CD4-positive, alpha-beta T cell treated with Interleukin-4 for 4 hours (primary cell): ENCODE measurements around the gene ITPK1.

Experiments
- DNase-seq: peaks from one replicate; pipeline ENCODE4 v3.0.0-alpha.2; 2020

Gene ITPK1

DNA sequence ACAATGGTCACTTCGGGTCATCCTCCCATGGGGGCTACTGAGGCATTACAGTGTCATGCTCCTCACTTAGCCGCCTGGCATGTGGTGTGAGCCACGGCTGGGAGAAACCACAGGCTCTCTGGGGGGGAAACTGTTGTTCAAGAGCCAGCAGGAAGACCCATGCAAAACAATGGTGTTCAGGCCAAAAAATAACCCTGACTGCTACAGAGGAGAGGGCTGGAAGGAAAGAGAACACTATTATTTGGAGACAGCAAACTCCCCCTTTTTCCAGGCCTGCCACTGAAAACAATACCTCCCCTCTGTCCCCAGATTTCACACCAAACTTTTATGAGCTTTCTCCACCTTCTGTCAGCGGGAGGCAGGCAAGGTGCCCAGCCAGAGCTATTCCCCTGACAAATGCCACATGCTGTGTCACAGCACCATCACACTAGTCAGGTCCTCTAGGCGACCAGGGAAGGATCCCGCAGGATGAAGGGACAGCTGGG, 109.1 kb downstream of the ITPK1 start:
- no peak for DNase-seq

DNA sequence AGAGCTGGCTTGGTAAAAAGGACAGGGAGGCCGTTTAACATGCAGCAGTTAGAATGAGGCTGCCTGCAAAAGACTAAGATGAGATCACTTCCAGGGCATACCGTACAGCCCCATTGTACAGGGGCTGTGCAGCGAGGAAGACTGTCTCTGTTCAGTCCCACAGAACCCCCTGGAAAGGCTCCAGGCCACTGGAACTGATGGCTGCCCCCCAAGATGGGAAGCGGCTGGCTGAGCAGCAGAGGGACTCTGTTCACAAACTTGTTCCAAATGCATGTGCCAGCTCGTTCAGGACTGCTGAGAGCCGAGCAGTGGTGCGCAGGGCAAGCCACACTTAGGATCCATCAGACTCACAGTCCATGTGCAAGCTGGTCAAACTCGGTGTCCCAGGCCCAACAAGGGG, 109.9 kb downstream of the ITPK1 start:
- no peak for DNase-seq

DNA sequence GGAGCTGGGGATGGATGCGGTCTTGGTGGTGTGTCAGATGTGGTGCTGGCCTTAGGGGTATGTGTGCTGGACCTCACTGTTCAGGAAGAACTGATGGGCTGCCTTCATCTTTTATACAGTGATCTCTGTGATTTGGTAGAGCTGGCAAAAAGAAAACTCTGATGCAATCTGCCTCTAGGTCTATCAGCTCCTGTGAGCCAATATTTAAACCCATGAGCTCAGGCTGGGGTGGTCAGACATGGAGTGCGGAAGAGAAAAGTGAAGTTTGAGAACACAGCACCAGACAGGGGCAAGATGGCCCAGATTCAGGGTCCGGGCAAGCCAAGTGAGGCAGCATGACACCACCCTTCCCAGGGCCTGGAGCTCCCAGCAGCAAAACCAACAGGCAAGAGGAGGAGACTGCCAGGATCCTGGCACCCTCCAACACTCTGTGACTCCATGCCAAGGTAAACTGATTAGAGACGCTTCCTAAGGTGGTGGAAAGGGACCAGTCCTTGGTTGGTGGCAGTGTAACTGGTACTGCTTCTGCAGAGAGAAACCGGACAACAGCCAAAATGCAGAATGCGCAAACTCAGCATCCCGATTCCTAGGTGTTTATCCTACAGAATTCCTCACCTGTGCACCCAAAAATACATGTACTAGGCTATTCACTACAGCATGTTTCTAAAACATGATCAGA, 110.5 kb downstream of the ITPK1 start:
- no peak for DNase-seq

DNA sequence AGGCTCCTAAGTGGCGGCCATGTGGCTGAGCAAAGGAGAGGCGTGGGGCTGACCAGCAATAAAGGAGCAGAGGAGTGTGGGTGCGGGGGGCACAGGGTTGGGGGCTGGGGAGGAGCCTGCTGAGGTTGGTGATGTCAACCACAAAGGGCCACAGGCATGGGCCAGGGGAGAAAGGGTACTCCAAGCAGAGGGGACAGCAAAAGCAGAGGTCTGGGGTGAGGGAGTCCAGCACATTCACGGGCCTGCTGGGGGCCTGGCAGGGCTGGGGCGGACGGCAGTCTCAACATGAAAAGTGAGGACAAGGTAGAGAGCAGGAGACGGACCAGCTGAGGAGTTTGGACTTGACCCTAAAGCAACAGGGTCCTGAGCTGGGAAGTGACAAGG, 111.0 kb downstream of the ITPK1 start:
- no peak for DNase-seq

DNA sequence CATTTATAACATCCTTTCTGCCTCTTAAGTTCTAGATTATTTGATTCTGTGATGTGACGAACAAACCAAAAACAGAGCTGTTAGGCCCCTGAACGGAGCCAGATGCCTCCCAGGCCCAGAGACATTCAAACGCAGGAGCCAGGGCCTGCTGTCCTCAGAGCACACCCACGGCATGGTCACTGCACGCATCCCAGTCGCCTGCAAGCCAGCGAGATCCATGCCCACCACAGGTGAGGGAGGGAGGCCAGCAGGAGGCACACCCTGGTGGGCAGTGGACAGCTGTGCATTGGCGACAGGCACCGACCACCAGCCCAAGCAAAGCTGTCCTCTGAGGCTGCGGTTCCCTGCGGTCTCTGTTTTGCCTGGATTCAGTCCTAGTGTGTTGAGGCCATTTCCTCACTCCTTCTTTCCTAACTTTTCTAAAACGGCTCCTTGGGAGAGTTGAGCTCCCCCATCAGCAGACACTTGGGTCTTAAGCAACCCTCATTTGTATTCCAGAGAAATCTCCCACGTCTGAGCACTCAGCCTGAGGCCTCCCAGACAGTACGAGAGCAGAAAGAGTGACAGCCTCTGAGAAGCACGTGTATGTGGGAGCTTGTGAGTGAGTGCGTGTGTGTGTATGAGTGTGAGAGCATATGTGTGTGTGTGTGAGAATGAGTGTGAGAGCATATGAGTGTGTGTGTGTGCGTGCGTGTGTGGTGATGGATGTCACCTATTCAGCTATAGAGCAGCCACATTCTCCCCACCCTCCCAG, 111.6 kb downstream of the ITPK1 start:
- no peak for DNase-seq

DNA sequence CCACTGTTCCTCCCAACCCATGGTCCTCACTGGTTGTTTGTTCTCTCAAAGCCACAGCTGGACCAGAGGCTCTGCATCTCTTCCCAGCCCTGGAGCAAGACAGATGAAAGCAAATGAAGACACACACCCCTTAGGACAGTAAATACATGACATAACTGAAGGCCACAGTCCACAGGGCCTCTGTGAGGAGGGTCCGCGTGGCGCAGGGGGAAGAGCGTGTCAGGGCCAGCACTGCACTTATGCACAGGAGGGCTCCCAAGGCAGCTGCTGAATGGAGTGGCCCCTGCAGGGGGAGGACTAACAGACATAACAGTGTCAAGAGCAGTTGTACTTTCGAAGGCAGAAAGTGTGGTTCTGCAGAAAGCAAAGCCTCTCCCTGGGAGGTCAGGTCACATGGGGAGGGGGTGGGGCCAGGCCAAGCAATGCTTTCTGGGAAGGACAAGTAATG, 112.8 kb downstream of the ITPK1 start:
- no peak for DNase-seq

DNA sequence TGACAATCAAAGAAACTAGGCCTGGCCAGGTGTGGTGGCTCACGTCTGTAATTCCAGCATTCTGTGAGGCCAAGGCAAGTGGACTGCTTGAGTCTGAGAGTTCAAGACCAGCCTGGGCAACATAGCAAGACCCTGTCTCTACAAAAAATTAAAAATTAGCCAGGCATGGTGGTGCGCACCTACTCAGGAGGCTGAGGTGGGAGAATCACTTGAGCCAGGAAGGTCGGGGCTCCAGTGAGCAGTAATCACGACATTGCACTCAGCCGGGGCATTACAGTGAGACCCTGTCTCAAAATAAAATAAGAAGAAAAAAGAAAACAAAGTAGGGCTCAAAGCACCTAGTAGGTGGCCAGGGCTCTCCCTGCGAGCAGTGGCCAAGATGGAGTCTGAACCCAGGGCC, 113.7 kb downstream of the ITPK1 start:
- no peak for DNase-seq

DNA sequence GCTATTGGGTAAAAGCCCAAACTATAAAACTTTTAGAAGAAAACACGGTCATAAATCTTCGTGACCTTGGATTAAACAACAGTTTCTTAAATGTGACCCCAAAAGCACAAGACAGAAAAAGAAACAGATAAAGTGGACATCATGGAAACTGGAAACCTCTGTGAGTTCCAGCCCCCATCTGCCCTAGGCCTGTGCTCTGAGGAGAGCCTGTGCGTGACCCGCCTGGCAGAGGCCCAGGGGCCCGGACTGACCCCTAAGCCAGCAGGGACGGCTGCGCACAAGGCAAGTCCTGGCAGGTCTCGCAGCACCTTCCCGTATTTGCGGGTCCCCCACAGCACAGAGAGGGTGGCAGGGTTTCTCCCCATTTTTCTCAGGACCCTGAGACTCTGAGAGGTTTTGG, 116.8 kb downstream of the ITPK1 start:
- no peak for DNase-seq

DNA sequence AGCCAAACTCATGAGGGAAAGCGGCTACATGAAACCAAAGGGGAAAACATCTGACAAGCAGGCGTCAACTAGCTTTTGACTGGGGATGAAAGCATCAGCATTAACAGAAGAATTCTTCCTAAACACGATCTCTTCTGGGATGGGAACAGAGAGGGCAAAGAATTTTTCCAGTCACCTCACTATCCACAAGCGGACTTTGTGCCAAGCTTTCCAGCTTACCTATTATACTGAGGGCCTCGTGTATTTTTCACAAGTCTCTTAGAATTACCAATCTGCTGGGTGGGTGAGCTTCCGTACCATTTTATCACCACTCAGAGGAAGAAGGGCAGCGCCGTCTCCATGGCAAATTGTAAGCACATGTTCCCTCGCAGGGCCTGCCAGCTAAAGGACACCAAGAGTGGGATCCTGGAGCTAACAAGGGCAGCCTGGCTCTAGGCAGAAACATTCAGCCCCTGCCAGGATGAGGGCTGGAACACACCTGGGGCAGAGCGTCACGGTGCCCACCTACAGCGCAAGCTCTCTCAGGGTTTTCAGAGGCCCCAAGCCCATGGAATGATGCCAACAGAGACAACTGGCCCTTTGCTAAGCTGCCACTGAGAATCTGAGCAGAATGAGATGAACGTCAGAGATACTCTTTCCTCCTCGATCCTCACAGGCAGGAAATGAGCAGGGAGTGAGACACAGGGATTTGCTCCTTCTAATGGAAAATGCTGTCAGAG, 118.2 kb downstream of the ITPK1 start:
- no peak for DNase-seq

DNA sequence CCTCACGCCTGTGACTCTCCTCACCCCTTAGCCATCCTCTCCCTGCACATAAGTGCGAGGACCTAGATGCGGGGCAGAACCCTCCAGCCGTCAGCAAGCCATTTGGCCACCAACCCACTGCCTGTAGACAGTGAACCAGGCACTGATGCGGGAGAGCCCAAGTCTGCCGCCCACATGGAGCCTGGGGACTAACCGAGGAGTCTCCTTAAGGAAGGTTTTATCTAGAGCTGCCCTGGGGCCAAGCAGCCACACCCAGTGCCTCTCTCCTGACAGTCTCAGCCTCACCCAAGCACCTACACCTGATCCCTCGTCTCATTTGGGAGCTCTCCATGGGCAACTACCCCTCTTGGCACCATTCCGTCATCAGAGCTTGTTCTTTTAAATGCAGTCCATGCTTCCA, 120.1 kb downstream of the ITPK1 start:
- DNase-seq: no peak

DNA sequence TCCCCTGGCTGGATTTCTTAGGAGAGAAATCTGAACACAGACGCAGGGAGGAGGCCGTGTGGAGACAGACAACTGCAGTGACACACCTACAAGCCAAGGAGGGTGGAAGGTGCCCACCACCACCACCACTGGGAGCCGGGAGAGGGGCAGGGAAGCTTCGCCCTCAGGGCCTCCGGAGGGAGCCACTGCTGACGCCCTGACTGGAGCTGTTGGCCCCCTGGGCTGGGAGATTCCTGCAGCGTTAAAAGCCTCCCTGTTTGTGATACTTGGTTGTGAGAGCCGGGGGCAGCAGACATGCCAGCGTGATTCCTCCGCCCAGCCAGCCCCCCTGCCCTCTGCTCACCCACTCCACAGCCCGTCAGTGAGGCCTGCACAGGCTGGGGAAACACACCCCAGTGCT, 120.8 kb downstream of the ITPK1 start:
- DNase-seq: no peak

DNA sequence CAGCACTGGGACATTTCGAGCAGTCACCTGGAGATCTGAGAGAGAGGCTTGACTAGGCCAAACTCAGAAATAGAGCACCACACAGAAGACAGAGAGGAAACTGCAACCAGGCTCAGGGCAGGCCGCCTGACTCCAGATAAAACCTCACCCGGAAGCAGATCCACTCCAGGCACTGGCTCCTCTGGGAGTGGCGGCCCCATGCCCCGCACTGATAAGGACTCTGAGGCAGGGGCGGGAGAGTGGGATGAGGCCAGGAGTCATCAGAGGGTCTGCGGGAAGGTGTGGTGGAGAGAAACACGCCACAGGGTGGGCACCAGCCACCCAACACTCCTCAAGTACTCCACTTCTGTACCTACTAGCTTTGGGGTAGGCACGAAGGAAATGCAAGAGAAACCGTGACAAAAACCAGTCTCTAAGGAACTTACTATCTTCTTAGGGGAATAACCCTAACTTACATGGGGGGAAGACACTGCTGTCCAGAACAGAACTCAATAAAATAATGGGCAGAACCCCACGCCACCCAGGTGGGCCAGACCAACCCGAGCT, 121.5 kb downstream of the ITPK1 start:
- no peak for DNase-seq

DNA sequence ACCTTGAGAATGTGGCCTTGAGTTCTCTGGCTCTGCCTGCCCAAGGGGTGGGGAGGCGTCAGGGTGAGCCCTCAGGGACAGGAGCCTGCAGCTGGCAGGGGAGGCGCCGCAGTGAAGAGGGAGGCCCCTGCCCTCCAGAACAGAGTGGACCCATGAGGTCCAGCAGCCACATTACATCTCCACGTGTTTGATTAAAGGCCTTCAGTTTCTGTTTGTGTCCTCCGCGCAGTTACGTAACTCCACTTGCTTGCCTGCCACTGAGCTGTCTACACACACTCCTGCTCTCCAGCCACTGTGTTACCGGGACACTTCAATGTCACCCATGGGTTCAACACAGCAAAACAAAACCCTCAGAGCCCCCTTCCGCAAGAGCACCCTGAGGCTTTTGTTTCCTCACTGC, 122.4 kb downstream of the ITPK1 start:
- no peak for DNase-seq

DNA sequence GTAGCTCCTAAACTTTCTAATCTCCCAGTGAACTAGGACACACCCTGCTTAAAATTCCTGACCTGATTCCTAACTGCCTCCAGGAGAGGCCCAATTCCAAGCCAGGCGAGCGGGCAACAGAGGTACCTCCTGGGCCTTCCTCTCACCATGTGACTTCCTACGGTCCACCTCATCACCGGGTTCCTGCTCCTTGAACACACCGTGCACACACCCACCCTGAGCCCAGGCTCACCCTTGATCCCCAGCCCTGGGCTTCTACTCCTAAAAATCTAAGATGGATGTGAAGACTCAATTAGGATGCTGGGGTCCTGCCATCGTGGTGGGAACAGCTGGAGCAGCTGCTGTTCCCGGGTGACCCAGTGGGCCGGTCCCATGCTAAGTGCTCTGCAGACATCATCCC, 124.2 kb downstream of the ITPK1 start:
- no peak for DNase-seq

DNA sequence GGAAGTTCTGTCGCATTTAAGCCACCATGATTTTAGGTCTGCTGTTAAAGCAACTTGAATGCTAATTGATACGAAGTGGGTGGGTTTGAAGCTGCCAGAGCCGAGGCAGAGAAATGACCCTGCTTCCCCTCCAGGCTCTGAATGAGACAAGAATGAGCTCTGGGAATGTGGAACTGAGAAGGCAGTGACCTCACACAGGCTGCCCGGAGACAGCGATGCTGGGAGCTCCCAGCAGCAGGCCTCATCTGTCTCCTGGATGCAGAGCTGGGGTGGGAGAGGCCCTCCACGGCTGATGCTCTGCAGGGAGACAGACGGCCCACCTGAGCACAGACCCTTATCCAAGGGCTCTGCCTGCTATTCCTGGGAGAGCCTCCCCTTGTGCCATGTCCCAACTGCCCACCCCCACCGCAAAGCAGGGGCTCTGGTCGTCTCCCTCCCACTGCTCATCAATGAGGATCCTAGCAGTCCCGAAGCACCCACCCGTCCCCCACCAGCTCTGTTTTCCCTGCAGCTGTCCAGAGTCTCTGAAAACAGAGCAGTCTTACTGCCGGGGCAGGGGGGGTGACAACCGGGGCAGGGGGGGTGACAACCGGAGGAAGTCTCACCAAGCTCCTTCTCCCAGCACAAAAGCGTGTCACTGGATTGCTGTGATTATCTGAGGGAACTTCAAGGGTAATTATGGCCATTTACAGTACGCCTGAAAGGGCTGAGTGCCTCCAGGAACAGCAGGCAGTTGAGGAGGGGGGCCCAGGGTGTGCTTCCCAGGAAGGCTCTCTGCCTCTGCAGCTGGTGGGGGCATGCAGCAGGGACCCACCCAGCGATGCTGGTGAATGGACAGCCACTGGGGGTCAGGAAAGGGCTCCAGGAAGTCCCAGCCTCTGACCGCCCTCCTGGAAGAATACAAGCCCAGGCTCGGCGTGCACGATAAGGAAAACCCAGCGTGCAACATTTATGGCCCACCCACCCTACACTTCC, 125.0 kb downstream of the ITPK1 start:
- no peak for DNase-seq

DNA sequence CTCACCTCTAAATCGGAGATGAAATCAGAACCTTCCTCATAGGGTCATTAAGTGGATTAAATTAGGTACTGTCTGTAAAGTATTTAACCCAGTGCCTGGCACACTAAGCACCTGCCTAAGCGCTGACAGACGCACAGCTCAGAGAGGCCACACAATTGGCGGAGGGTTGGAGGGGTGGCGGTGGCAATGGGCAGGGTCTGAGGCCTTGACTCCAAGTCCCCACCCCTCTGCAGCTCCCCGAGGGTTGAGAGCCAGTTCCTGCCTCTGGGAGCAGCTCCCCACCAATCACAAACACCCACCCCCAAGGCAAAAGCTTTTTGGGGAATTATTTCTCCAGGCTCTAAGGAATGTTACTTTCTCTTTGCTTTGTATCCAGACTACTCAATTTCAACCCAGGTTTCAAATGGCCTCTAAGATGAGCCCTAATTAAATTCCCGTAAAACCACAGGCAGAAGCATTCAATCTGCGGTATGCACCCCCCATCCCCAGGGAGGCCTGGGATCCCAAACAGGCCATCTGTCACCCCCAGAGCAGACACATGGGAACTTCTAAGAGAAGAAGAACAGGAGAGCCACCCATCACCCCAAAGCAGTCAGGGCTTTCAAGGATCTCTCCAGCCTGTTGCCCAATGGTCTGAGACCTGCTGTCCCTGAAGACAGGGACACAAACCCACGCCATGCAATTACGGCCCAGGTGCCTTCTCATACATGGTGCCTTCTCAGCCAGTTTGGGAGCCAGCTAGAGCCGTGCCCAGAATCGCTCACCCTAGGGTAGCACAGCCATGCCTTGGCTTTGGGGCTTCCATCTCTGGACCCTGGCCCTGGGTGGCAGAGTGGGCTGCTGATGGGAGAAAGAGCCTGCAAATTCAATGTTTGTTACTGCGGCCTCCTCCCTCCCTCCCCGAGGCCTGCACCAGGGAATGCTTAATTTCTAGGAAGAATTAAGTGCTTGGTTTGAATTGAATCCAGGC, 126.7 kb downstream of the ITPK1 start:
- no peak for DNase-seq

DNA sequence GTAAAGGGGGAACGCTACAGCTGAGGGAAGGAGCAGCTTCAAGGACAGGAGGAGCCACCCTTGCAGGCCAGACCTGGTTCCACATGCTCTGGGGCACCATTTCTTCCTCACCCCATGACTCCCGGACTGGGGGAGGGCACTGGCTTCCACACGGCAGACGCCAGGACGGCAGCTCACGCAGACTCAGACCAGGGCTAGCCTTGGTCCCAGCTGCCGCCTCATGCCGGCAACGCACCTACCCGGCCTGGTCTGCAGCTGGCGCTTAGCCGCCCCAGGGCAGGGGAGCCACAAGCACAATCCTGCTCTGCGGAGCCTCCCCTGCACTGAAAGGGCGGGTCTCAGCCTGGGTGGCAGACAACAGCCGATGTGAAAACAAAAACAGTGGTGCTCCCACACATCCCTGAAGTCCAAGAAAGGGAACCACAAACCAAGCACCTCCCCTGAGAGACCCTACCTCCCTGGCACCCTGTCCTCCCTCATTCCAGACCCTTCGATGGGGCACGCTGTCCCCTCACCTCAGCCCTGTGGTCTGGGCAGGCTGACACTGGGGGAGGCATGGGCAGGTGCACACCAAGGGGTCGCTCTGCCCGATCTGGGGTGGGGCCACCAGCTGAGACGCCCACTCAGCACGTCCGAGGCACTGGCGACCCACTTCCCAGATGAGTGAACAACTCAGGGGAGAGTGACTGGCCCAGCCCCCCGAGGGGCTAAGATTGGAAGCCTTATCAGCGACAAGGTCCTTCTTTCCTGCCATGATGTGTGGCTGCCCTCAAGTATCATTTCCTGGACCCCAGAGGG, 127.8 kb downstream of the ITPK1 start:
- DNase-seq: no peak

DNA sequence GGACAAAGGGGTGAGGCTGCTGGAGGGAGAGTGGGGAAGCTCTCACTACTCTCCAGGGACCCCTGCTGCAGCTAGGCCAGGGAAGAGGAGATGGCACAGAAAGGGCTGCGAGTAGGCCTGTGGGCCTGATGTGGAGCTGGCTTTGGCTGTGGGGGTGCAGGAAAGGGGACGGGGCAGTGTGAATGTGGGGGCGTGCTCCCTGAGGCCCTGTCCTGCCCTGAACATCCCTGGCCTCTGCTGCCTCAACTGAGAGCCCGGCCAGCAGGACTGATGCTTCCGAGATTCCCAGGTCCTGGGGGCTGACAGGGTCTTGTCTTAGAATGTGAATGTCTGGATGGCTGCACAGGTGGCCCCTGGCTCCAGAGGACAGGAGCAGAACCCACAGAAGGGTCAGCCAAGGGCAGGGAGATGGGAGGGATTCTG, 128.6 kb downstream of the ITPK1 start:
- DNase-seq: no peak

DNA sequence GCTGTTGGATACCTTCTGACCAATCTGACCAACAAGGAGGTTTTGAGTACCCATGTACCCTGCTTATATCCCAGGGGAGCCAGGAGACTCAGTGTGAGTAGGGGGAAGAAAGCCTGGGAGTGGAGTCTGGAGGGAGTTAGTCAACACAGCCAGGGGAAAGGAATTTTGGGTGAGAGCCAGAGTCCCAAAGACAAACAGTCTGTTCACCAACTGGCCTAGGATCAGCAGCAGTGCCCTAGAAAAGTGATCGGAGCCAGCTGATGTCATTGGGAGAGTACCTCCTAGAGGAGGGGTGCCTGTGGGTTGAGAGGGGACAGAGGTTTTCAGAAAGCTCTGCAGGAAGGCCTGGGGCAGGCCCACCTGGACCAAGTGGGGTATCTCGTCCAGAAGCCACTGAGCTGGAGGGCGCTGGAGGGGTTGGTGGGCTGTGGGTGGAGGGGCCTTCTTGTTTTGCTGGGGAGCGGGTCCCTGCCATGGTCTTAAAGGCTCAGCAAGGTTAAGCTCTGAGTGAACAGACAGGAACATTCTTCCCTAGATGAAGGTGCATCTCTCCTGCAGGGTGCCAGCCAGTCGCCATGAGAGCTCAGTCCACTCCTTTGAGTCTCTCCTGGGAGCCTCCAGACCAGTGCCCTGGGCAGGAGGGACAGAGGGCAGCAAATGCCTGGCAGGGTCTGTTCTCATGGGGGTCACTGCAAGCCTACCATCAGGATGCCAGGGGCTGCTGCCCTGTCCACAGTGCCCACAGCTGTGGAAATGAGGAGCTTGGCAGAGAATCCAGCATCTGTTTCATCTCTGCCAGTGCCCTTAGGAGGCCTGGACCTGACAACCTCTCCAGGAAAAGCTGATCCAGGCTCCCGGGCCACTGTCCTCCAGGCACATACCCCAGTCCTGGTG, 129.2 kb downstream of the ITPK1 start:
- DNase-seq: no peak
